Measurements from ENCODE around the gene ALDH1A1.

GRCh38 chr9:72857624-72857996, 95.2 kb downstream of the ALDH1A1 start:
- no peak for TF ChIP-seq CTCF (conservative IDR thresholded peaks at IDR 0.05)
- TF ChIP-seq ZFX (IDR thresholded peaks at IDR 0.05) = no peak

All from C4-2B (cell line).